GM23248 (cell line): ENCODE measurements around the gene TRPV3. TPM values are rescaled to one million over a fixed set of nuclear protein-coding genes. Genes with fewer than 3 reads are reported as not detected.

Experiments used
- DNase-seq: peaks from one replicate; pipeline ENCODE4 v3.0.0-alpha.2; 2015
- H2AFZ ChIP-seq: fragments of 200-600 bp; sonication (generic); 2 replicates; pipeline ENCODE4 v1.6.1; 2016; ENCODE audit warnings: antibody characterized with exemption
- H3F3A ChIP-seq: fragments of 200-600 bp; sonication (generic); 2 replicates; pipeline ENCODE4 v1.6.1; 2016; ENCODE audit warnings: mild to moderate bottlenecking, antibody characterized with exemption, mixed run types; ENCODE audit not compliant: insufficient read depth
- H3K27ac ChIP-seq: fragments of 200-600 bp; sonication (generic); 2 replicates; pipeline ENCODE4 v1.5.1; 2016; ENCODE audit warnings: mild to moderate bottlenecking
- H3K27me3 ChIP-seq: fragments of 200-600 bp; sonication (generic); replicated peaks from 2 replicates; pipeline ENCODE4 v1.6.1; 2016; ENCODE audit warnings: mild to moderate bottlenecking; ENCODE audit not compliant: insufficient read depth
- H3K36me3 ChIP-seq: fragments of 200-600 bp; sonication (generic); 2 replicates; pipeline ENCODE4 v1.6.1; 2016; ENCODE audit warnings: low read depth, mild to moderate bottlenecking
- H3K4me1 ChIP-seq: fragments of 200-600 bp; sonication (generic); 2 replicates; pipeline ENCODE4 v1.6.1; 2016; ENCODE audit warnings: mild to moderate bottlenecking; ENCODE audit not compliant: insufficient read depth
- H3K4me2 ChIP-seq: fragments of 200-600 bp; sonication (generic); one replicate; pipeline ENCODE4 v1.6.1; 2016; ENCODE audit warnings: mild to moderate bottlenecking; ENCODE audit not compliant: unreplicated experiment
- H3K4me3 ChIP-seq: fragments of 200-600 bp; sonication (generic); 2 replicates; pipeline ENCODE4 v1.5.1; 2016; ENCODE audit warnings: mild to moderate bottlenecking
- H3K79me2 ChIP-seq: fragments of 200-600 bp; sonication (generic); 2 replicates; pipeline ENCODE4 v1.6.1; 2016; ENCODE audit warnings: mild to moderate bottlenecking; ENCODE audit not compliant: insufficient read depth
- H3K9ac ChIP-seq: fragments of 200-600 bp; sonication (generic); 2 replicates; pipeline ENCODE4 v1.6.1; 2016; ENCODE audit warnings: mild to moderate bottlenecking
- H3K9me2 ChIP-seq: fragments of 200-600 bp; sonication (generic); 2 replicates; pipeline ENCODE4 v1.6.1; 2016; ENCODE audit warnings: mixed run types, mild to moderate bottlenecking, moderate library complexity; ENCODE audit not compliant: insufficient read depth
- H3K9me3 ChIP-seq: fragments of 200-600 bp; sonication (generic); one replicate; pipeline ENCODE4 v1.6.1; 2017; ENCODE audit warnings: low read depth
- H4K20me1 ChIP-seq: fragments of 200-600 bp; sonication (generic); 2 replicates; pipeline ENCODE4 v1.6.0; 2016; ENCODE audit not compliant: insufficient read depth
- EZH2 ChIP-seq: fragments of 200-600 bp; sonication (generic); IDR thresholded peaks from 2 replicates; pipeline ENCODE4 v1.6.1; 2018; ENCODE audit warnings: antibody characterized with exemption, mild to moderate bottlenecking; ENCODE audit not compliant: insufficient read depth, poor library complexity, severe bottlenecking
- EZH2phosphoT487 ChIP-seq: fragments of 200-600 bp; sonication (generic); IDR thresholded peaks from 2 replicates; pipeline ENCODE4 v1.6.1; 2018; ENCODE audit warnings: antibody characterized with exemption, moderate library complexity, mild to moderate bottlenecking, low read depth; ENCODE audit not compliant: insufficient read depth
- WGBS, 2 experiments: methylation state at CpG; one replicate each; pipeline ENCODE4 v1.1.6; 2015 to 2017; ENCODE audit warnings: low lambda C conversion rate in 2 of 2, low coverage in 1 of 2; ENCODE audit errors: missing lambda C conversion rate in 2 of 2; 5-methylcytosine and 5-hydroxymethylcytosine counted together
- in situ Hi-C: fragments of 300-500 bp; cut with MboI; formaldehyde crosslinking; loops from 2 replicates; pipeline ENCODE4 v1.15.0; 2020
- polyA plus RNA-seq: library from polyadenylated mRNA; unstranded; fragments of >200 nt; fragmentation: Nextera tagmentation; extraction: Ambion mirVana; gene quantifications from 2 replicates; pipeline ENCODE4 v1.2.1, GENCODE V29; 2016
- total RNA-seq: library from RNA; depleted of rRNA; stranded (reverse); fragments of >200 nt; shearing (Covaris generic); gene quantifications from 2 replicates; pipeline ENCODE4 v1.2.3, GENCODE V29; 2014

The TRPV3 gene
- total and polyA plus RNA-seq, 2 experiments from 2014 or later = 0.41 to 1.1 TPM

DNA sequence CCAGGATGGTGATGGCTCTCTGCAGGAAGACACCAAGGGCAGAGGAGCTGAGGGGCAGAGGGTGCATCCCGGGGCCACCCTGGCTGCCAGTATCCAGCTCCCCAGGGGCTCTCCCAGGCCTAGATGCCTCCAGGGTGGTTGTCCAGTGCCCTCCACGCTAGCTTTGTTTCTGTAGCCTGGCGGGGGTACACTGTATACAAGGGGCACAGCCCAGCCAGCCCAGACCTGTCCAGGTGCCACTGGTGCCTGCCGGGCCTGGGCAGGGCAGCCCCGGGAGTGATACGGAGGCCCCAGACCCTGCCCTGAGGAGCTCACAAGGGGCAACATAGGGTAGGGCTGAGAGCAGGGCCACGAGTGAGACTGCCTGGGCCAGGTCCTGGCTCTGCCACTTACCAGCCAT lies 14.6 kb upstream of the TRPV3 start:
- no peak for DNase-seq
- Histone ChIP-seq H3F3A (peaks cover 12% of the 10 kb centered on the region), H3K4me2 (no peak overlapping the region), H3K4me1 (peaks cover 11% of the 10 kb centered on the region), H3K4me3 (no peak overlapping the region), H3K27ac (no peak overlapping the region), H3K9ac (no peak overlapping the region), H3K79me2 (no peaks in the 10 kb centered on the region), H2AFZ (no peak overlapping the region), H4K20me1 (no peaks in the 10 kb centered on the region), H3K9me2 (no peaks in the 10 kb centered on the region), H3K27me3 (no peaks in the 10 kb centered on the region), H3K9me3 (no peaks in the 10 kb centered on the region), H3K36me3 (no peaks in the 10 kb centered on the region)
- TF ChIP-seq EZH2 (no peak), EZH2phosphoT487 (no peak)
- in situ Hi-C loops = no loop called here
- WGBS, 2 experiments = 93 to 96% methylated on average over 6 of the region's 7 CpGs

DNA sequence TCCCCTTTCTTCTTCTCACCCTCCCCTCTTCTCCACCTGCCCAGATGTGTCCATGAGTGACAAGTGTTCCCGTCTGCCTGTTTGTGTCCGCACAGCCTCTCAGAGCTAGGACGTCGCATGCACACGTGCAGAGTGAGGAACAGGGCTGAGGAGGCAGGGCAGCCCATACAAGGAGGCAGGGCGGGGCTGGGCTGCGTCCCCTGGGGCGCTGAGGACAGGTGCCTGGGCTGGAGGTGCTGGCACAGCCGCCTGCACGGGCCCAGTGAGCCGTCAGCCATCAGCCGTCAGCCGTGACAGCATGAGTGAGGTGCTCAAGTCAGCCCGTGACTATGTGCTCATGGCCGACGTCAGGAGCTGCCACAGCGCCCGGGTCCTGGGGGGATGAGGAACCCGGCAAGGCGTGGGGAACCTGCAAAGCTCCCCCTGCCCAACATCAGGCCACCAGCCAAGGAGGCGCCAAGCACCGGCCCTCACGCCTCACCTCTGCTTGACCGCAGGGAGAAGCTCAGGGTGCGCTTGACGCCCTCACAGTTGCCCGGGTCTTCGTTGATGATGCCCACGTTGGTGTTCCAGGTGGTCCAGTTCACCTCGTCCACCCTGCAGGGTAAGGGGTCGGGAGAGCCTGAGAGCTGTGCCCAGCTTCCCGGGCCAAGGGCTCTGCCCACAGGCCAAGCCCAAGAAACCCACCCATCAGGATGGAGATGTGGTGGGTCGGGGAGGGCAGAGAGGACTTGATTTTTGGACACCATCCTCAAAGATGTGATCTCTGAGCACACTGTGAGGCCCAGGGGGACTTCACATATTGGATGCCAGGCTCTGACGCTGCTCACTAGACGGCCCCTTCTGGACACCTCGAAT lies 13.7 kb upstream of the TRPV3 start:
- no peak overlapping the region for H3K4me2 ChIP-seq
- WGBS, 2 experiments = 92 to 93% methylated on average over 35 to 36 of the region's 36 CpGs

DNA sequence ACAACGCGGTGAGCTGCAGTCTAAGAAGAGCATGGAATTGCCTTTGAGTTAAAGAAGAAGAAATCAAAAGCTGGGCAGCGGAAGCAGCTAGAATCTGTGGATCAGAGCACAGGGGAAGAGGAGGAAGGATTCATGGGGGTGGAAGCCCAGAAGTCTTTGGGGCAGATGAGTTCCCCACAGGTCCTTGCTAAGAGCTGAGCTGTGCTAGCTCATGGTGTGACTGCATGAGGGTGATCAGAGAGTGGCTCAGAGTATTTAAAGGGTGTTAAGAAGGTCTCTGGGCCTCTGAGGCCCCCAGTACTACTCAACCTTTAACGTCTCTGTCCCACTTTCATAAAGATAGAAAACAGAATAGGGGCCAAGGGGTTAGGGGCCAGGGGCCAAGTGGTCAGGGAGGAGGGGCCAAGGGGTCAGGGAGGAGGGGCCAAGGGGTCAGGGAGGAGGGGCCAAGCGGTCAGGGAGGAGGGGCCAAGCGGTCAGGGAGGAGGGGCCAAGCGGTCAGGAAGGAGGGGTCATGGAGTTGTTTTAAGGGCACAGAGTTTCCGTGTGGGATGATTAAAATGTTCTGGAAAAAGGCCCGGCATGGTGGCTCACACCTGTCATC lies 12.0 kb upstream of the TRPV3 start:
- no peak overlapping the region for H3K27ac ChIP-seq
- in situ Hi-C loops = no loop called here
- H3K36me3 ChIP-seq = no peaks in the 10 kb centered on the region
- H3K4me2 ChIP-seq = no peak overlapping the region
- no peaks in the 10 kb centered on the region for H3K4me1 ChIP-seq
- no peak overlapping the region for H3K9ac ChIP-seq
- H3K9me3 ChIP-seq = no peaks in the 10 kb centered on the region
- no peaks in the 10 kb centered on the region for H3K9me2 ChIP-seq
- H2AFZ ChIP-seq = no peak overlapping the region
- H3K79me2 ChIP-seq = no peaks in the 10 kb centered on the region
- H3F3A ChIP-seq = no peaks in the 10 kb centered on the region
- no peak overlapping the region for H3K4me3 ChIP-seq
- no peaks in the 10 kb centered on the region for H4K20me1 ChIP-seq
- no peak for DNase-seq
- 86 to 90% methylated on average over 6 to 9 of the region's 9 CpGs for WGBS, 2 experiments
- TF ChIP-seq EZH2 (no peak), EZH2phosphoT487 (no peak)
- H3K27me3 ChIP-seq = no peaks in the 10 kb centered on the region

More for the DNA sequence above, 13.7 kb upstream of the TRPV3 start:
- no peak overlapping the region for H2AFZ ChIP-seq
- peaks cover 12% of the 10 kb centered on the region for H3F3A ChIP-seq
- no peak for TF ChIP-seq EZH2
- TF ChIP-seq EZH2phosphoT487 = no peak
- H3K4me3 ChIP-seq = no peak overlapping the region
- no peak for DNase-seq
- no peaks in the 10 kb centered on the region for H3K36me3 ChIP-seq
- no peaks in the 10 kb centered on the region for H4K20me1 ChIP-seq
- H3K9me3 ChIP-seq = no peaks in the 10 kb centered on the region
- H3K9ac ChIP-seq = no peak overlapping the region
- H3K27me3 ChIP-seq = no peaks in the 10 kb centered on the region
- H3K9me2 ChIP-seq = no peaks in the 10 kb centered on the region
- in situ Hi-C loops = no loop called here
- no peaks in the 10 kb centered on the region for H3K79me2 ChIP-seq
- H3K4me1 ChIP-seq = peaks cover 11% of the 10 kb centered on the region
- H3K27ac ChIP-seq = no peak overlapping the region

DNA sequence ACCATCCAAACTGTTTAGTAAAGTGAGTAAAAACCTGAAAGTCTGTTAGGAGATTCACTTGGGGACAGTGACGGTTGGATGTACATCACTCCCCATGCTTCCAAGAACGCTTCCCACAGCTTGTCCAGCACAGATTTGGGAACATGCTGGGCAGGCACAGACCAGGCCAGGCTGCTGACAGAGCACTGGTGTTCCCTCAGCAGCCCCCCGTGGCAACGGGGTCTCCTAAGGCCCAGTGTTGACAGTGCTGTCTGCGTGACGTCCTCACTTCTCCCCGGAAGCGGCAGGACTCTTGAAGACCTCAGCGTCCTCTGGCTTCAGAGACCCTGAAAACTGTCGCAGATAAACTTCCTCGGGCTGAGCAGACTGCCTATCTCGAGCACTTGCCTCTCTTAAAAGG lies 8.9 kb upstream of the TRPV3 start:
- H3K36me3 ChIP-seq = no peaks in the 10 kb centered on the region
- TF ChIP-seq EZH2 (no peak), EZH2phosphoT487 (no peak)
- H3K9ac ChIP-seq = no peak overlapping the region
- H3K9me2 ChIP-seq = no peaks in the 10 kb centered on the region
- no peak overlapping the region for H3K4me3 ChIP-seq
- H3K27me3 ChIP-seq = no peaks in the 10 kb centered on the region
- no peaks in the 10 kb centered on the region for H3K79me2 ChIP-seq
- H3F3A ChIP-seq = no peaks in the 10 kb centered on the region
- no peaks in the 10 kb centered on the region for H3K9me3 ChIP-seq
- H2AFZ ChIP-seq = no peak overlapping the region
- H3K27ac ChIP-seq = no peak overlapping the region
- in situ Hi-C loops = no loop called here
- 95 to 98% methylated on average over 12 of the region's 12 CpGs for WGBS, 2 experiments
- no peaks in the 10 kb centered on the region for H3K4me1 ChIP-seq
- H3K4me2 ChIP-seq = no peak overlapping the region
- DNase-seq = no peak
- no peaks in the 10 kb centered on the region for H4K20me1 ChIP-seq
